ENCODE results near the gene ITGA11. TPM values are rescaled to one million over a fixed set of nuclear protein-coding genes. Genes with fewer than 3 reads are reported as not detected.

Gene ITGA11
- polyA plus RNA-seq, 1 of the 3 experiments (the other 2 are of a cell fraction) = 0.49 TPM

GRCh38 chr15:68268405-68268804 lies 163.6 kb downstream of the ITGA11 start:
- no peak overlapping the region for H3K4me3 ChIP-seq (ENCODE audit: low read depth in 2 of 2, low read length in 1 of 2)
- H2AFZ ChIP-seq (ENCODE audit: low read depth) = no peak overlapping the region
- peaks cover 33% of the 10 kb centered on the region for H3F3A ChIP-seq (replicated peaks; ENCODE audit: insufficient read depth)
- TF ChIP-seq USF1 (IDR thresholded peaks at IDR 0.05; ENCODE audit: borderline replicate concordance, low read depth) (no peak), GABPA (IDR thresholded peaks at IDR 0.05; ENCODE audit: low read depth) (no peak)
- POLR2A ChIA-PET = no interaction called here
- no peak overlapping the region for H3K4me2 ChIP-seq
- no peak overlapping the region for H3K9ac ChIP-seq
- no peaks in the 10 kb centered on the region for H3K36me3 ChIP-seq (replicated peaks in 1 of 2; ENCODE audit: control insufficient read depth in 1 of 2, insufficient read depth in 2 of 2, low read length in 1 of 2)
- no peaks in the 10 kb centered on the region for H3K27me3 ChIP-seq (ENCODE audit: insufficient read depth)
- peaks cover 11 to 13% of the 10 kb centered on the region in 2 experiments for H3K4me1 ChIP-seq (ENCODE audit: control insufficient read depth in 1 of 2, insufficient read depth in 2 of 2, low read depth in 1 of 2, low read length in 1 of 2)
- no peaks in the 10 kb centered on the region for H4K20me1 ChIP-seq (ENCODE audit: insufficient read depth)
- H3K27ac ChIP-seq (ENCODE audit: low read depth in 2 of 2, low read length in 1 of 2) = no peak overlapping the region
- no peaks in the 10 kb centered on the region for H3K9me2 ChIP-seq
- no peaks in the 10 kb centered on the region for H3K9me3 ChIP-seq
- DNase-seq = no peak
- 54% methylated on average over 3 of the region's 3 CpGs for WGBS (ENCODE audit: low lambda C conversion rate)
- no peaks in the 10 kb centered on the region for H3K79me2 ChIP-seq (ENCODE audit: insufficient read depth)
- CTCF ChIA-PET = interaction anchor here (1.0 kb wide), 1 partner anchor 15 kb away, joined by 3 read pairs; no protein-coding TSS in a partner anchor

GRCh38 chr15:68265674-68266073 lies 166.3 kb downstream of the ITGA11 start:
- Histone ChIP-seq H3K27ac (ENCODE audit: low read depth in 2 of 2, low read length in 1 of 2) (no peak overlapping the region), H3K4me3 (ENCODE audit: low read depth in 2 of 2, low read length in 1 of 2) (no peak overlapping the region), H3K27me3 (ENCODE audit: insufficient read depth) (no peaks in the 10 kb centered on the region), H3K4me1 (ENCODE audit: control insufficient read depth in 1 of 2, insufficient read depth in 2 of 2, low read depth in 1 of 2, low read length in 1 of 2) (no peaks in the 10 kb centered on the region), H3K9me3 (no peaks in the 10 kb centered on the region), H3F3A (replicated peaks; ENCODE audit: insufficient read depth) (peaks cover 7% of the 10 kb centered on the region), H4K20me1 (ENCODE audit: insufficient read depth) (no peaks in the 10 kb centered on the region), H3K9ac (no peak overlapping the region), H3K4me2 (no peak overlapping the region), H2AFZ (ENCODE audit: low read depth) (no peak overlapping the region), H3K36me3 (replicated peaks in 1 of 2; ENCODE audit: control insufficient read depth in 1 of 2, insufficient read depth in 2 of 2, low read length in 1 of 2) (no peaks in the 10 kb centered on the region), H3K79me2 (ENCODE audit: insufficient read depth) (no peaks in the 10 kb centered on the region), H3K9me2 (no peaks in the 10 kb centered on the region)
- no peak for DNase-seq
- TF ChIP-seq SMC3 (IDR thresholded peaks at IDR 0.05; ENCODE audit: low read depth, low read length) (no peak), YY1 (IDR thresholded peaks at IDR 0.05; ENCODE audit: low read depth) (no peak), USF1 (IDR thresholded peaks at IDR 0.05; ENCODE audit: borderline replicate concordance, low read depth) (no peak)
- CTCF ChIA-PET = interaction anchor here (2.0 kb wide), 1 partner anchor 12 kb away, joined by 8 read pairs; no protein-coding TSS in a partner anchor
- 68% methylated on average over 3 of the region's 3 CpGs for WGBS (ENCODE audit: low lambda C conversion rate)
- POLR2A ChIA-PET = no interaction called here

- Histone ChIP-seq H3K9me2 (no peaks in the 10 kb centered on the region), H3K4me2 (no peak overlapping the region), H3K9ac (no peak overlapping the region), H3K9me3 (no peaks in the 10 kb centered on the region), H3K4me1 (ENCODE audit: control insufficient read depth in 1 of 2, insufficient read depth in 2 of 2, low read depth in 1 of 2, low read length in 1 of 2) (no peaks in the 10 kb centered on the region), H3K36me3 (replicated peaks in 1 of 2; ENCODE audit: control insufficient read depth in 1 of 2, insufficient read depth in 2 of 2, low read length in 1 of 2) (no peaks in the 10 kb centered on the region), H3F3A (replicated peaks; ENCODE audit: insufficient read depth) (peaks cover 3% of the 10 kb centered on the region), H3K4me3 (ENCODE audit: low read depth in 2 of 2, low read length in 1 of 2) (no peak overlapping the region), H3K79me2 (ENCODE audit: insufficient read depth) (no peaks in the 10 kb centered on the region), H3K27me3 (ENCODE audit: insufficient read depth) (no peaks in the 10 kb centered on the region), H3K27ac (ENCODE audit: low read depth in 2 of 2, low read length in 1 of 2) (no peak overlapping the region), H2AFZ (ENCODE audit: low read depth) (no peak overlapping the region), H4K20me1 (ENCODE audit: insufficient read depth) (no peaks in the 10 kb centered on the region)
- POLR2A ChIA-PET = interaction anchor here (1.4 kb wide), 1 partner anchor 12 kb away, joined by 5 read pairs; the partner anchor contains the start of gene FEM1B
- WGBS (ENCODE audit: low lambda C conversion rate) = 73% methylated on average over 4 of the region's 4 CpGs
- CTCF ChIA-PET = interaction anchor here (2.0 kb wide), 1 partner anchor 12 kb away, joined by 8 read pairs; no protein-coding TSS in a partner anchor
- TF ChIP-seq SMC3 (IDR thresholded peaks at IDR 0.05; ENCODE audit: low read depth, low read length) (no peak), YY1 (IDR thresholded peaks at IDR 0.05; ENCODE audit: low read depth) (no peak), FOSL2 (IDR thresholded peaks at IDR 0.05; ENCODE audit: borderline replicate concordance, low read depth) (no peak), EZH2phosphoT487 (IDR thresholded peaks at IDR 0.05; ENCODE audit: borderline replicate concordance, low read depth) (no peak), GATA2 (CRISPR knock-in tag; IDR thresholded peaks at IDR 0.05) (no peak), MEF2A (IDR thresholded peaks at IDR 0.05; ENCODE audit: borderline replicate concordance, low read depth) (no peak), CHD2 (IDR thresholded peaks at IDR 0.05; ENCODE audit: low read length, partially characterized antibody) (no peak), CTCF (IDR thresholded peaks at IDR 0.05) (no peak), RCOR1 (IDR thresholded peaks at IDR 0.05; ENCODE audit: low read length) (no peak), ZBTB33 (IDR thresholded peaks at IDR 0.05; ENCODE audit: borderline replicate concordance, low read depth) (no peak), ELF1 (IDR thresholded peaks at IDR 0.05) (no peak), MXI1 (IDR thresholded peaks at IDR 0.05; ENCODE audit: low read depth, low read length) (no peak), PBX3 (IDR thresholded peaks at IDR 0.05) (no peak), GABPA (IDR thresholded peaks at IDR 0.05; ENCODE audit: low read depth) (no peak)
- no peak for DNase-seq
These were observed 166.9 kb downstream of the ITGA11 start for GRCh38 chr15:68265081-68265480.

Measured in SK-N-SH (cell line).